Parathyroid adenoma (tissue), 2 donors: ENCODE measurements around the gene CATSPERZ.
A peak's percentile ranks its signal among the peaks of the same experiment; 100 is the strongest.

Experiments used
- H2AFZ ChIP-seq: fragments of 300-600 bp; sonication (generic); one replicate; pipeline ENCODE4 v1.7.0; 2017; ENCODE audit warnings: antibody characterized with exemption, mild to moderate bottlenecking
- H3K27ac ChIP-seq: fragments of 300-600 bp; sonication (generic); one replicate; pipeline ENCODE4 v1.7.0; 2017
- H3K27me3 ChIP-seq: fragments of 300-600 bp; sonication (generic); one replicate; pipeline ENCODE4 v1.7.0; 2017; ENCODE audit warnings: low read length; ENCODE audit not compliant: control insufficient read depth, insufficient read depth
- H3K36me3 ChIP-seq: fragments of 300-600 bp; sonication (generic); one replicate; pipeline ENCODE4 v1.7.0; 2017; ENCODE audit warnings: low read length; ENCODE audit not compliant: control insufficient read depth, insufficient read depth
- H3K4me1 ChIP-seq: fragments of 300-600 bp; sonication (generic); one replicate; pipeline ENCODE4 v1.7.0; 2017; ENCODE audit warnings: control low read depth
- H3K4me2 ChIP-seq: fragments of 300-600 bp; sonication (generic); one replicate; pipeline ENCODE4 v1.7.0; 2017; ENCODE audit warnings: low read length
- H3K4me3 ChIP-seq: fragments of 300-600 bp; sonication (generic); one replicate; pipeline ENCODE4 v1.7.0; 2017; ENCODE audit warnings: low read depth, low read length
- H3K79me2 ChIP-seq: fragments of 300-600 bp; sonication (generic); one replicate; pipeline ENCODE4 v1.7.0; 2017; ENCODE audit warnings: control low read depth
- H3K9ac ChIP-seq: fragments of 300-600 bp; sonication (generic); one replicate; pipeline ENCODE4 v1.7.0; 2017; ENCODE audit warnings: mild to moderate bottlenecking
- H3K9me3 ChIP-seq: fragments of 300-600 bp; sonication (generic); one replicate; pipeline ENCODE4 v1.7.0; 2017; ENCODE audit warnings: low read length; ENCODE audit not compliant: control insufficient read depth
- TF ChIP-seq, protein P1 (sequence below): fragments of 300-600 bp; sonication (generic); IDR thresholded peaks from one replicate; pipeline ENCODE4 v1.7.0; 2017; ENCODE audit warnings: antibody characterized with exemption, mild to moderate bottlenecking
- donor health status: primary hyperparathyroidism.

The CATSPERZ gene

DNA sequence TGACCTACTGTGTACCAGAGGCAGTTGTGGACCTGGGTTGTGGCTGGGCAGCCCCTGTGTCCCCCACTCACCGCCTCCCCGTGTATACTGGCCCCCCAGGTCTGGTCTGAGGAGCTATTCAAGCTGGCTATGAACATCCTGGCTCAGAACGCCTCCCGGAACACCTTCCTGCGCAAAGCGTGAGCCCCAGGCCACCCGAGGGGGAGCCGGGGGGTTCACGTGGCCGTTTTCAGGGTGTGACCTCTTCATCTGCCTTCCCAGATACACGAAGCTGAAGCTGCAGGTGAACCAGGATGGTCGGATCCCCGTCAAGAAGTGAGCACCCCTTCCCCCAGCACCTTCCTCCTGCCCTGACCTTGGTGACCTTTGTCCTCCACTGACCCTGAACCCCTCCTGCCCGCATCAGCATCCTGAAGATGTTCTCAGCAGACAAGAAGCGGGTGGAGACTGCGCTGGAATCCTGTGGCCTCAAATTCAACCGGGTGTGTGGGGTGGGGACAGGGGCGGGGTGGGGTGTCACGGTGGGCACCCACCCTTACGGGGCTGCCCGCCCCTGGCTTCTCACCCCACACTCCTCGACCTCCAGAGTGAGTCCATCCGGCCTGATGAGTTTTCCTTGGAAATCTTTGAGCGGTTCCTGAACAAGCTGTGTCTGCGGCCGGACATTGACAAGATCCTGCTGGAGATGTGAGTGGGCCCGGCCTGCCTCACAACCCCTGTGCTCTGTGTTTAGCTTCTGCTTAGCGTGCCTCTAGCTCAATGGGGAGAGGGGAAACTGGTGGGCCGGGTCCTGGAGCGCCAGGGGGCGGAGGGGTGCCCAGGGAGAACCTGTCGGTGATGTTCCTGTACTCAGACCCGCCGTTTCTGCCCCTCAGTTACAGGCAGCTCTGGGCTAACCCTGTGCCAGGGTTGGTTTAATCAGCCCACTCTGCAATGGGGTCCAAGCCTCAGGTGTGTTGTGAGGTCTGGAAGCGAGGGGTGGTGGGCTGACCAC lies 44.7 kb upstream of the CATSPERZ start:
- Histone ChIP-seq H2AFZ (no peak overlapping the region), H3K4me2 (no peak overlapping the region), H3K27me3 (no peaks in the 10 kb centered on the region), H3K9ac (no peak overlapping the region), H3K79me2 (no peaks in the 10 kb centered on the region), H3K9me3 (no peaks in the 10 kb centered on the region), H3K27ac (peak overlapping the region; percentile 15), H3K4me3 (no peak overlapping the region), H3K36me3 (no peaks in the 10 kb centered on the region), H3K4me1 (peaks cover 23% of the 10 kb centered on the region)
- TF ChIP-seq, protein P1, sequence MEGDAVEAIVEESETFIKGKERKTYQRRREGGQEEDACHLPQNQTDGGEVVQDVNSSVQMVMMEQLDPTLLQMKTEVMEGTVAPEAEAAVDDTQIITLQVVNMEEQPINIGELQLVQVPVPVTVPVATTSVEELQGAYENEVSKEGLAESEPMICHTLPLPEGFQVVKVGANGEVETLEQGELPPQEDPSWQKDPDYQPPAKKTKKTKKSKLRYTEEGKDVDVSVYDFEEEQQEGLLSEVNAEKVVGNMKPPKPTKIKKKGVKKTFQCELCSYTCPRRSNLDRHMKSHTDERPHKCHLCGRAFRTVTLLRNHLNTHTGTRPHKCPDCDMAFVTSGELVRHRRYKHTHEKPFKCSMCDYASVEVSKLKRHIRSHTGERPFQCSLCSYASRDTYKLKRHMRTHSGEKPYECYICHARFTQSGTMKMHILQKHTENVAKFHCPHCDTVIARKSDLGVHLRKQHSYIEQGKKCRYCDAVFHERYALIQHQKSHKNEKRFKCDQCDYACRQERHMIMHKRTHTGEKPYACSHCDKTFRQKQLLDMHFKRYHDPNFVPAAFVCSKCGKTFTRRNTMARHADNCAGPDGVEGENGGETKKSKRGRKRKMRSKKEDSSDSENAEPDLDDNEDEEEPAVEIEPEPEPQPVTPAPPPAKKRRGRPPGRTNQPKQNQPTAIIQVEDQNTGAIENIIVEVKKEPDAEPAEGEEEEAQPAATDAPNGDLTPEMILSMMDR, result no peak

DNA sequence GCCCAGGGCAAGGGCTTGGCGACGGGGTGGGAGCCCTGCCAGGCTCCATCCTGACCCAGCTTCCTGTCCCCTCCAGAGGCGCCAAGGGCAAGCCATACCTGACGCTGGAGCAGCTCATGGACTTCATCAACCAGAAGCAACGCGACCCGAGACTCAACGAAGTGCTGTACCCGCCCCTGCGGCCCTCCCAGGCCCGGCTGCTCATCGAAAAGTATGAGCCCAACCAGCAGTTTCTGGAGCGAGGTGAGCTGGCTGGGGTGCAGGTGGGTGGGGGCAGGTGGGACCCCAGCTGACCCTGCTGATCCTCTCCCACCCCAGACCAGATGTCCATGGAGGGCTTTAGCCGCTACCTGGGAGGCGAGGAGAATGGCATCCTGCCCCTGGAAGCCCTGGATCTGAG lies 43.9 kb upstream of the CATSPERZ start:
- Histone ChIP-seq H3K27me3 (no peaks in the 10 kb centered on the region), H3K36me3 (no peaks in the 10 kb centered on the region), H3K9me3 (no peaks in the 10 kb centered on the region), H3K9ac (no peak overlapping the region), H3K4me3 (no peak overlapping the region), H3K4me1 (peaks cover 23% of the 10 kb centered on the region), H2AFZ (no peak overlapping the region), H3K4me2 (no peak overlapping the region), H3K27ac (no peak overlapping the region), H3K79me2 (no peaks in the 10 kb centered on the region)
- TF ChIP-seq, protein P1, result no peak

DNA sequence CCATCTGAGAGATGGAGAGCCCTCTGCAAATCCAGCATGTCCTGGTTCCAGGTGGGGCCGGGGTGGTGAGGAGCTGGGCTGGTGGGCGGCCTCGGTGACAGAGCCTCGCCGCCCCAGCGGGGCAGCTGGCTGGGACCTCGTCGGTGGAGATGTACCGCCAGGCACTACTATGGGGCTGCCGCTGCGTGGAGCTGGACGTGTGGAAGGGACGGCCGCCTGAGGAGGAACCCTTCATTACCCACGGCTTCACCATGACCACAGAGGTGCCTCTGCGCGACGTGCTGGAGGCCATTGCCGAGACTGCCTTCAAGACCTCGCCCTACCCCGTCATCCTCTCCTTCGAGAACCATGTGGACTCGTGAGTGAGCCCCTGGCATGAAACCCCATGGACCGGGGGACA lies 41.8 kb upstream of the CATSPERZ start:
- Histone ChIP-seq H3K9ac (no peak overlapping the region), H3K27ac (no peak overlapping the region), H3K4me2 (no peak overlapping the region), H3K36me3 (no peaks in the 10 kb centered on the region), H2AFZ (no peak overlapping the region), H3K9me3 (no peaks in the 10 kb centered on the region), H3K79me2 (no peaks in the 10 kb centered on the region), H3K27me3 (no peaks in the 10 kb centered on the region), H3K4me1 (peaks cover 23% of the 10 kb centered on the region), H3K4me3 (no peak overlapping the region)
- TF ChIP-seq, protein P1, result no peak

DNA sequence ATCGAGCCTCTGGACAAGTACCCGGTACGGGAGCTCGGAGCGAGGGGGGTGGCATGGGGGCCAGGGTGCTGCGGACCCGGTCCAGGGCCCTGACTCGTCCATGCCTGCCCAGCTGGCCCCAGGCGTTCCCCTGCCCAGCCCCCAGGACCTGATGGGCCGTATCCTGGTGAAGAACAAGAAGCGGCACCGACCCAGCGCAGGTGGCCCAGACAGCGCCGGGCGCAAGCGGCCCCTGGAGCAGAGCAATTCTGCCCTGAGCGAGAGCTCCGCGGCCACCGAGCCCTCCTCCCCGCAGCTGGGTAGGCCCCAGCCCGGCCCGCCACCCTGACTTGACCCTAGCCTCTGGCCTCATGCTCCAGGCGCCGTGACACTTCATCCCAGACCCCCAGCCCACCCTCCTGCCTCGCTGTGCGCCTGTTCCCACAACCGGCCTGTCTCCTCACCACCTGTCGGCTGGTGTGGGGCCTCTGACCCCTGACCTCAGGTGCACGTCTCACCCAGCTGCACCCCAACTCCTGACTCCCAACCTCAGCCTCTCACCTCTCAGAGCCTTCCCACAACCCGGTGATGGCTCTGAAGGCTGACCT lies 41.1 kb upstream of the CATSPERZ start:
- TF ChIP-seq, protein P1, result no peak
- H3K36me3 ChIP-seq, result no peaks in the 10 kb centered on the region
- H3K9ac ChIP-seq, result no peak overlapping the region

More for the DNA sequence above, 41.1 kb upstream of the CATSPERZ start:
- H3K27ac ChIP-seq, result no peak overlapping the region
- no peak overlapping the region for H3K4me2 ChIP-seq
- H3K79me2 ChIP-seq, result no peaks in the 10 kb centered on the region
- H3K9me3 ChIP-seq, result no peaks in the 10 kb centered on the region
- peaks cover 21% of the 10 kb centered on the region for H3K4me1 ChIP-seq
- no peak overlapping the region for H2AFZ ChIP-seq
- H3K27me3 ChIP-seq, result no peaks in the 10 kb centered on the region
- no peak overlapping the region for H3K4me3 ChIP-seq
